ENCODE results near the gene SFR1. TPM values are rescaled to one million over a fixed set of nuclear protein-coding genes. Genes with fewer than 3 reads are reported as not detected.

The SFR1 gene
- total RNA-seq, 1 experiment from 2014 or later = 9.9 TPM

DNA sequence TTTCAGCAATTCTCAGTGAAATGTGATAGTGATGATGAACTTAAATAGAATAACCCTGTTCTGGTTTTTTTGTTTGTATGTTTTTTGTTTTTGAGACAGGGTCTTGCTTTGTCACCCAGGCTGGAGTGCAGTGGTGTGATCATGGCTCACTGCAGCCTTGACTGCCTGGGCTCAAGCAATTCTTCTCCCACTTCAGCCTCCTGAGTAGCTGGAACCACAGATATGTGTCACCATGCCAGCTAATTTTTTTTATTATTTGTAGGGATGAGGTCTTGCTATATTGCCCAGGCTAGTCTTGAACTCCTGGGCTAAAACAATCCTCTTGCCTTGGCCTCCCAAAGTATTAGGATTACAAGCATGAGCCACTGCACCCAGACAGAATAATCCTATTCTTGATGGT is 22.0 kb upstream of the SFR1 start:
- TF ChIP-seq GABPB1 (CRISPR knock-in tag; IDR thresholded peaks at IDR 0.05) = no peak
- TF ChIP-seq, protein P1, sequence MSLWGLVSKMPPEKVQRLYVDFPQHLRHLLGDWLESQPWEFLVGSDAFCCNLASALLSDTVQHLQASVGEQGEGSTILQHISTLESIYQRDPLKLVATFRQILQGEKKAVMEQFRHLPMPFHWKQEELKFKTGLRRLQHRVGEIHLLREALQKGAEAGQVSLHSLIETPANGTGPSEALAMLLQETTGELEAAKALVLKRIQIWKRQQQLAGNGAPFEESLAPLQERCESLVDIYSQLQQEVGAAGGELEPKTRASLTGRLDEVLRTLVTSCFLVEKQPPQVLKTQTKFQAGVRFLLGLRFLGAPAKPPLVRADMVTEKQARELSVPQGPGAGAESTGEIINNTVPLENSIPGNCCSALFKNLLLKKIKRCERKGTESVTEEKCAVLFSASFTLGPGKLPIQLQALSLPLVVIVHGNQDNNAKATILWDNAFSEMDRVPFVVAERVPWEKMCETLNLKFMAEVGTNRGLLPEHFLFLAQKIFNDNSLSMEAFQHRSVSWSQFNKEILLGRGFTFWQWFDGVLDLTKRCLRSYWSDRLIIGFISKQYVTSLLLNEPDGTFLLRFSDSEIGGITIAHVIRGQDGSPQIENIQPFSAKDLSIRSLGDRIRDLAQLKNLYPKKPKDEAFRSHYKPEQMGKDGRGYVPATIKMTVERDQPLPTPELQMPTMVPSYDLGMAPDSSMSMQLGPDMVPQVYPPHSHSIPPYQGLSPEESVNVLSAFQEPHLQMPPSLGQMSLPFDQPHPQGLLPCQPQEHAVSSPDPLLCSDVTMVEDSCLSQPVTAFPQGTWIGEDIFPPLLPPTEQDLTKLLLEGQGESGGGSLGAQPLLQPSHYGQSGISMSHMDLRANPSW (CRISPR knock-in tag; conservative IDR thresholded peaks at IDR 0.05; ENCODE audit: low read depth) = no peak
- ChIA-PET CTCF (no interaction called here), POLR2A (no interaction called here)
- no peak for DNase-seq (ENCODE audit: low spot score)
- H3K27me3 Mint-ChIP-seq (ENCODE audit: low read depth) = no peaks in the 10 kb centered on the region
- no peak for ATAC-seq
- H3K9me3 Mint-ChIP-seq = peaks cover 16% of the 10 kb centered on the region
- no peak overlapping the region for H3K27ac Mint-ChIP-seq
- 0 out of 2 replicates have a peak, but pooled peaks cover 6% of the 10 kb centered on the region for H3K4me1 Mint-ChIP-seq
- no peak overlapping the region for H3K4me3 Mint-ChIP-seq
- H3K36me3 Mint-ChIP-seq = peaks cover 12% of the 10 kb centered on the region

DNA sequence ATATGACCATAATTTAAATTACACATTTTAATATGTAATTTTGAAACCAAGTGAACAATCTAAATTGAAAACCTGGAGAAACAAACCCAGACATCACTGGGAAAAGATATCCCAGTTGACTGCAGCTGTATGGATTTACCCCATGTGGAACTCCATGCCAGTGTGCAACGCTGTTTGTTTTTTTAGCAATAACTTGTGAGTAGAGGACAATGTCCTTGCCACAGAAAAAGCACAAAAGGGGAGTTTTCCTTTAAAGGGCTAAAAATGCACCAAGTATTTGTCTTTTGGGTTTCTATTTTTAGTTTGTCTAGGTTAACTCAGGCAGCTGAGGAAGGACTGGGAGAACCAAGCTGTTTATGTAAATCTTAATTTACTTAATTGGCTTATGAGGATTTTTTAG is 21.2 kb upstream of the SFR1 start:
- no peak overlapping the region for H3K27ac Mint-ChIP-seq
- ATAC-seq = no peak
- no peak for DNase-seq (ENCODE audit: low spot score)
- peaks cover 14% of the 10 kb centered on the region for H3K9me3 Mint-ChIP-seq
- CTCF ChIA-PET = no interaction called here
- no peak overlapping the region for H3K4me3 Mint-ChIP-seq
- 0 out of 2 replicates have a peak, but pooled peaks cover 6% of the 10 kb centered on the region for H3K4me1 Mint-ChIP-seq
- no peaks in the 10 kb centered on the region for H3K27me3 Mint-ChIP-seq (ENCODE audit: low read depth)
- POLR2A ChIA-PET = no interaction called here
- TF ChIP-seq, protein P2, sequence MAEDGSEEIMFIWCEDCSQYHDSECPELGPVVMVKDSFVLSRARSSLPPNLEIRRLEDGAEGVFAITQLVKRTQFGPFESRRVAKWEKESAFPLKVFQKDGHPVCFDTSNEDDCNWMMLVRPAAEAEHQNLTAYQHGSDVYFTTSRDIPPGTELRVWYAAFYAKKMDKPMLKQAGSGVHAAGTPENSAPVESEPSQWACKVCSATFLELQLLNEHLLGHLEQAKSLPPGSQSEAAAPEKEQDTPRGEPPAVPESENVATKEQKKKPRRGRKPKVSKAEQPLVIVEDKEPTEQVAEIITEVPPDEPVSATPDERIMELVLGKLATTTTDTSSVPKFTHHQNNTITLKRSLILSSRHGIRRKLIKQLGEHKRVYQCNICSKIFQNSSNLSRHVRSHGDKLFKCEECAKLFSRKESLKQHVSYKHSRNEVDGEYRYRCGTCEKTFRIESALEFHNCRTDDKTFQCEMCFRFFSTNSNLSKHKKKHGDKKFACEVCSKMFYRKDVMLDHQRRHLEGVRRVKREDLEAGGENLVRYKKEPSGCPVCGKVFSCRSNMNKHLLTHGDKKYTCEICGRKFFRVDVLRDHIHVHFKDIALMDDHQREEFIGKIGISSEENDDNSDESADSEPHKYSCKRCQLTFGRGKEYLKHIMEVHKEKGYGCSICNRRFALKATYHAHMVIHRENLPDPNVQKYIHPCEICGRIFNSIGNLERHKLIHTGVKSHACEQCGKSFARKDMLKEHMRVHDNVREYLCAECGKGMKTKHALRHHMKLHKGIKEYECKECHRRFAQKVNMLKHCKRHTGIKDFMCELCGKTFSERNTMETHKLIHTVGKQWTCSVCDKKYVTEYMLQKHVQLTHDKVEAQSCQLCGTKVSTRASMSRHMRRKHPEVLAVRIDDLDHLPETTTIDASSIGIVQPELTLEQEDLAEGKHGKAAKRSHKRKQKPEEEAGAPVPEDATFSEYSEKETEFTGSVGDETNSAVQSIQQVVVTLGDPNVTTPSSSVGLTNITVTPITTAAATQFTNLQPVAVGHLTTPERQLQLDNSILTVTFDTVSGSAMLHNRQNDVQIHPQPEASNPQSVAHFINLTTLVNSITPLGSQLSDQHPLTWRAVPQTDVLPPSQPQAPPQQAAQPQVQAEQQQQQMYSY (CRISPR knock-in tag; IDR thresholded peaks at IDR 0.05) = no peak
- TF ChIP-seq NR1H2 (CRISPR knock-in tag; IDR thresholded peaks at IDR 0.05) = no peak
- TF ChIP-seq ESRRA (CRISPR knock-in tag; IDR thresholded peaks at IDR 0.05; ENCODE audit: borderline replicate concordance) = no peak
- no peak for TF ChIP-seq ZNF396 (CRISPR knock-in tag; IDR thresholded peaks at IDR 0.05; ENCODE audit: borderline replicate concordance)
- peaks cover 12% of the 10 kb centered on the region for H3K36me3 Mint-ChIP-seq

DNA sequence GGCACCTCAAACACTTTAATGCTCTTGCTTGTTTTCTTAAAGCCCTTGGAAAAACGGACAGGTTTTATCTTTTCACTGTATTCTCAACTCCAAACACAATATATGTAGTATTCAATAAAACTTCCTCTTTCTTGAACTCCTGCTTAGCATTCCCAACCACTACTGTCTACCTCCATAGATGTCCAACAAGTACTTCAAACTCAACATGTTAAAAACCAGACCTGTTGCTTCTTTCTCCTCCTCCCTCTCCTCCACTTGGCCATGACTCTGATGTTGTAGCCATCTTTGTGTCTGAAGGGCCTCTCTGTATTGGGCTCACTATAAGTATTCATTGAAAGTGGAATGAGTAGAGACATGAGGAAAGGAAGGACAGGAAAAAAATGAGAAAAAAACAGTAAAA is 20.1 kb upstream of the SFR1 start:
- CTCF ChIA-PET = no interaction called here
- peaks cover 6% of the 10 kb centered on the region for H3K36me3 Mint-ChIP-seq
- peaks cover 13% of the 10 kb centered on the region for H3K4me1 Mint-ChIP-seq

DNA sequence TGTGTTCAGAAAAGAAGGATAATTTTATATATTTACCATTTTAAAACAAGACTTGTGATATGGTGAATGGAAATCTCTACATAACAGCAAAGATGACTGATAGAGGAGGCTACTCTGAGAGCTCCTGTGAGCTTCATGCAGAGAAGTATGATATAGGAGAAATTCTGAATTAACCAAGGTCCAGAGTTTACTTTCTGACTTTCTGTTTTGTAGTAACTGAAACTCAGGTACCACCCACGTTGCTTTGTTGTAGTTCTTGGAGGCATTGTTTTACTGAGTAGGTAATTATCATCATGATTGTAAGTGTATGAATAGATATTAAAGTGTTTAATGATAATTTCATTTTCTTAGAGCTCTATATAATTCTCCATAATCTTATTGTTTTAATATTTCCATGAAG is 18.0 kb upstream of the SFR1 start:
- ChIA-PET CTCF (interaction anchor here (1.2 kb wide), 1 partner anchor 18 kb away, joined by 4 read pairs; the partner anchor contains the start of gene SFR1), POLR2A (no interaction called here)
- peaks cover 15% of the 10 kb centered on the region for H3K4me1 Mint-ChIP-seq
- no peaks in the 10 kb centered on the region for H3K9me3 Mint-ChIP-seq
- H3K36me3 Mint-ChIP-seq = no peaks in the 10 kb centered on the region
- H3K27me3 Mint-ChIP-seq (ENCODE audit: low read depth) = no peaks in the 10 kb centered on the region
- no peak for ATAC-seq
- no peak overlapping the region for H3K27ac Mint-ChIP-seq
- no peak overlapping the region for H3K4me3 Mint-ChIP-seq
- DNase-seq (ENCODE audit: low spot score) = no peak
- TF ChIP-seq RORB (CRISPR knock-in tag; IDR thresholded peaks at IDR 0.05) = no peak
- TF ChIP-seq, protein P3, sequence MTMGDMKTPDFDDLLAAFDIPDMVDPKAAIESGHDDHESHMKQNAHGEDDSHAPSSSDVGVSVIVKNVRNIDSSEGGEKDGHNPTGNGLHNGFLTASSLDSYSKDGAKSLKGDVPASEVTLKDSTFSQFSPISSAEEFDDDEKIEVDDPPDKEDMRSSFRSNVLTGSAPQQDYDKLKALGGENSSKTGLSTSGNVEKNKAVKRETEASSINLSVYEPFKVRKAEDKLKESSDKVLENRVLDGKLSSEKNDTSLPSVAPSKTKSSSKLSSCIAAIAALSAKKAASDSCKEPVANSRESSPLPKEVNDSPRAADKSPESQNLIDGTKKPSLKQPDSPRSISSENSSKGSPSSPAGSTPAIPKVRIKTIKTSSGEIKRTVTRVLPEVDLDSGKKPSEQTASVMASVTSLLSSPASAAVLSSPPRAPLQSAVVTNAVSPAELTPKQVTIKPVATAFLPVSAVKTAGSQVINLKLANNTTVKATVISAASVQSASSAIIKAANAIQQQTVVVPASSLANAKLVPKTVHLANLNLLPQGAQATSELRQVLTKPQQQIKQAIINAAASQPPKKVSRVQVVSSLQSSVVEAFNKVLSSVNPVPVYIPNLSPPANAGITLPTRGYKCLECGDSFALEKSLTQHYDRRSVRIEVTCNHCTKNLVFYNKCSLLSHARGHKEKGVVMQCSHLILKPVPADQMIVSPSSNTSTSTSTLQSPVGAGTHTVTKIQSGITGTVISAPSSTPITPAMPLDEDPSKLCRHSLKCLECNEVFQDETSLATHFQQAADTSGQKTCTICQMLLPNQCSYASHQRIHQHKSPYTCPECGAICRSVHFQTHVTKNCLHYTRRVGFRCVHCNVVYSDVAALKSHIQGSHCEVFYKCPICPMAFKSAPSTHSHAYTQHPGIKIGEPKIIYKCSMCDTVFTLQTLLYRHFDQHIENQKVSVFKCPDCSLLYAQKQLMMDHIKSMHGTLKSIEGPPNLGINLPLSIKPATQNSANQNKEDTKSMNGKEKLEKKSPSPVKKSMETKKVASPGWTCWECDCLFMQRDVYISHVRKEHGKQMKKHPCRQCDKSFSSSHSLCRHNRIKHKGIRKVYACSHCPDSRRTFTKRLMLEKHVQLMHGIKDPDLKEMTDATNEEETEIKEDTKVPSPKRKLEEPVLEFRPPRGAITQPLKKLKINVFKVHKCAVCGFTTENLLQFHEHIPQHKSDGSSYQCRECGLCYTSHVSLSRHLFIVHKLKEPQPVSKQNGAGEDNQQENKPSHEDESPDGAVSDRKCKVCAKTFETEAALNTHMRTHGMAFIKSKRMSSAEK (CRISPR knock-in tag; IDR thresholded peaks at IDR 0.05; ENCODE audit: borderline replicate concordance) = no peak
- no peak for TF ChIP-seq ZNF263 (CRISPR knock-in tag; IDR thresholded peaks at IDR 0.05; ENCODE audit: low read depth)
- TF ChIP-seq, protein P4, sequence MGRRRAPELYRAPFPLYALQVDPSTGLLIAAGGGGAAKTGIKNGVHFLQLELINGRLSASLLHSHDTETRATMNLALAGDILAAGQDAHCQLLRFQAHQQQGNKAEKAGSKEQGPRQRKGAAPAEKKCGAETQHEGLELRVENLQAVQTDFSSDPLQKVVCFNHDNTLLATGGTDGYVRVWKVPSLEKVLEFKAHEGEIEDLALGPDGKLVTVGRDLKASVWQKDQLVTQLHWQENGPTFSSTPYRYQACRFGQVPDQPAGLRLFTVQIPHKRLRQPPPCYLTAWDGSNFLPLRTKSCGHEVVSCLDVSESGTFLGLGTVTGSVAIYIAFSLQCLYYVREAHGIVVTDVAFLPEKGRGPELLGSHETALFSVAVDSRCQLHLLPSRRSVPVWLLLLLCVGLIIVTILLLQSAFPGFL (CRISPR knock-in tag; IDR thresholded peaks at IDR 0.05; ENCODE audit: borderline replicate concordance) = no peak
- no peak for TF ChIP-seq ESRRA (CRISPR knock-in tag; IDR thresholded peaks at IDR 0.05; ENCODE audit: borderline replicate concordance)
- TF ChIP-seq, protein P1 (CRISPR knock-in tag; conservative IDR thresholded peaks at IDR 0.05; ENCODE audit: low read depth) = no peak

More for the DNA sequence above, 20.1 kb upstream of the SFR1 start:
- DNase-seq (ENCODE audit: low spot score) (no peak), ATAC-seq (no peak)
- no peak overlapping the region for H3K27ac Mint-ChIP-seq
- no peaks in the 10 kb centered on the region for H3K27me3 Mint-ChIP-seq (ENCODE audit: low read depth)
- TF ChIP-seq TEAD4 (CRISPR knock-in tag; IDR thresholded peaks at IDR 0.05) (no peak), MXD4 (CRISPR knock-in tag; IDR thresholded peaks at IDR 0.05; ENCODE audit: borderline replicate concordance) (no peak), FOXJ3 (CRISPR knock-in tag; IDR thresholded peaks at IDR 0.05; ENCODE audit: borderline replicate concordance) (no peak), NFATC4 (CRISPR knock-in tag; IDR thresholded peaks at IDR 0.05) (no peak), SOX15 (CRISPR knock-in tag; IDR thresholded peaks at IDR 0.05) (no peak), JUN (CRISPR knock-in tag; IDR thresholded peaks at IDR 0.05) (no peak), ZNF396 (CRISPR knock-in tag; IDR thresholded peaks at IDR 0.05; ENCODE audit: borderline replicate concordance) (no peak)
- TF ChIP-seq, protein P5, sequence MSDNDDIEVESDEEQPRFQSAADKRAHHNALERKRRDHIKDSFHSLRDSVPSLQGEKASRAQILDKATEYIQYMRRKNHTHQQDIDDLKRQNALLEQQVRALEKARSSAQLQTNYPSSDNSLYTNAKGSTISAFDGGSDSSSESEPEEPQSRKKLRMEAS (CRISPR knock-in tag; IDR thresholded peaks at IDR 0.05) = no peak
- POLR2A ChIA-PET = no interaction called here
- peaks cover 7% of the 10 kb centered on the region for H3K9me3 Mint-ChIP-seq
- no peak overlapping the region for H3K4me3 Mint-ChIP-seq

Data from WTC11 (cell line).